SH-SY5Y (cell line): Measurements from ENCODE around the gene CTRB2.

Experiments
- GATA2 ChIP-seq: IDR thresholded peaks from 2 replicates; pipeline ENCODE4 v1.6.1; 2011; ENCODE audit warnings: mild to moderate bottlenecking, low read depth, low read length
- GATA3 ChIP-seq: IDR thresholded peaks from 2 replicates; pipeline ENCODE4 v1.6.1; 2011; ENCODE audit warnings: low read depth, mild to moderate bottlenecking, low read length, moderate library complexity

DNA sequence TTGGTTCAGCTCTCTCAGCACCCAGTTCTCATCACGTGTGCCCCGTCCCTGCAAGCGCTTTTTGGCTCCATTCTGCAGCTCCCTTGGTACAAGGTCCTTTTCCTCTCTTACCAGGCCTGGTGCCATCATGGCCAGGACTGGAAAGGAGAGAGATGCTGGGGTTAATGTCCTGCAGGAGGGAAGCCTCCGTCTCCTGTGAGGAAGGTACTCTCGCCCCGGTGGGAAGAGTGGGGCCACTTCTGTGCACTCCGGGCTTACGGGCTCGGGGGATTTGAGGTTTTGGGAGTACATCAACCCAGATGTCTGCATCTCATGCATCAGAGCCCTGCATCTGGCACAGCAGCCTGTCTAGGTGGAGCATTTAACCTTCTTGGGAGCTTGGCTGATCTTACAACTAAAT is 10.1 kb downstream of the CTRB2 start:
- TF ChIP-seq GATA2 (no peak), GATA3 (no peak)
